A673 (cell line): ENCODE data around the gene GGN. TPM values are rescaled to one million over a fixed set of nuclear protein-coding genes. Genes with fewer than 3 reads are reported as not detected.
A peak's percentile ranks its signal among the peaks of the same experiment; 100 is the strongest.

Experiments
- BruUV-seq: library from RNA; stranded (reverse); fragments of 400-500 nt; replicated peaks from 2 replicates; lab custom pipeline; 2021; lab: Mats Ljungman, UMichigan
- CTCF ChIA-PET: fragments of 300-600 bp; sonication (Branson Sonifier 250); formaldehyde crosslinking; loops from one replicate; lab custom pipeline; 2022; ENCODE audit warnings: antibody characterized with exemption; lab: Charles Lee
- POLR2A ChIA-PET: fragments of 300-600 bp; sonication (Branson Sonifier 250); formaldehyde crosslinking; loops from one replicate; lab custom pipeline; 2022; ENCODE audit warnings: antibody characterized with exemption; ENCODE audit not compliant: low non-redundant PET; lab: Charles Lee
- DNase-seq: peaks from one replicate; pipeline ENCODE4 v3.0.0-alpha.2; 2015; ENCODE audit warnings: low spot score
- H3K27ac ChIP-seq: fragments of 200-600 bp; sonication (generic); 2 replicates; pipeline ENCODE4 v1.5.1; 2016; ENCODE audit warnings: mixed run types, low read depth, mild to moderate bottlenecking, mixed read lengths, antibody characterized with exemption, low read length; ENCODE audit not compliant: poor library complexity, severe bottlenecking
- H3K27me3 ChIP-seq: fragments of 200-600 bp; sonication (generic); replicated peaks from 2 replicates; pipeline ENCODE4 v1.6.1; 2017; ENCODE audit warnings: mixed run types, low read depth, mild to moderate bottlenecking, mixed read lengths, antibody characterized with exemption, low read length; ENCODE audit not compliant: insufficient read depth, poor library complexity
- H3K36me3 ChIP-seq: fragments of 200-600 bp; sonication (generic); 2 replicates; pipeline ENCODE4 v1.6.1; 2016; ENCODE audit warnings: mixed run types, mild to moderate bottlenecking, mixed read lengths, antibody characterized with exemption, low read length; ENCODE audit not compliant: insufficient read depth, poor library complexity, severe bottlenecking
- H3K4me1 ChIP-seq: fragments of 200-600 bp; sonication (generic); 2 replicates; pipeline ENCODE4 v1.6.1; 2017; ENCODE audit warnings: mixed run types, mild to moderate bottlenecking, mixed read lengths, antibody characterized with exemption, low read length; ENCODE audit not compliant: insufficient read depth, poor library complexity, severe bottlenecking
- H3K4me3 ChIP-seq: fragments of 200-600 bp; sonication (generic); 2 replicates; pipeline ENCODE4 v1.5.1; 2016; ENCODE audit warnings: low read depth, mixed run types, mild to moderate bottlenecking, mixed read lengths, low read length; ENCODE audit not compliant: poor library complexity, severe bottlenecking
- H3K9me3 ChIP-seq: fragments of 200-600 bp; sonication (generic); 2 replicates; pipeline ENCODE4 v1.6.1; 2016; ENCODE audit warnings: mixed run types, low read depth, mild to moderate bottlenecking, mixed read lengths, antibody characterized with exemption, low read length; ENCODE audit not compliant: poor library complexity, severe bottlenecking
- EZH2 ChIP-seq: fragments of 200-600 bp; sonication (generic); IDR thresholded peaks from 2 replicates; pipeline ENCODE4 v1.6.1; 2017; ENCODE audit warnings: borderline replicate concordance, low read depth, mild to moderate bottlenecking, mixed read lengths, antibody characterized with exemption, low read length; ENCODE audit not compliant: poor library complexity, severe bottlenecking
- intact Hi-C: fragments of 100-400 bp; cut with micrococcal nuclease; formaldehyde crosslinking; loops from one replicate; pipeline ENCODE4 v1.10.0; 2022; ENCODE audit not compliant: unreplicated experiment
- total RNA-seq: library from RNA; stranded (reverse); gene quantifications from 2 replicates; pipeline ENCODE4 v1.2.3, GENCODE V29; 2021
- TF ChIP-seq, protein P1 (sequence below): fragments of 300-800, 200-600 bp; sonication (generic); conservative IDR thresholded peaks from 2 replicates; pipeline ENCODE4 v1.5.1; 2017; ENCODE audit warnings: low read depth, mild to moderate bottlenecking, antibody characterized with exemption, low read length, moderate library complexity, mixed read lengths

GGN gene
- total RNA-seq, 1 experiment from 2014 or later: 1.3 TPM

DNA sequence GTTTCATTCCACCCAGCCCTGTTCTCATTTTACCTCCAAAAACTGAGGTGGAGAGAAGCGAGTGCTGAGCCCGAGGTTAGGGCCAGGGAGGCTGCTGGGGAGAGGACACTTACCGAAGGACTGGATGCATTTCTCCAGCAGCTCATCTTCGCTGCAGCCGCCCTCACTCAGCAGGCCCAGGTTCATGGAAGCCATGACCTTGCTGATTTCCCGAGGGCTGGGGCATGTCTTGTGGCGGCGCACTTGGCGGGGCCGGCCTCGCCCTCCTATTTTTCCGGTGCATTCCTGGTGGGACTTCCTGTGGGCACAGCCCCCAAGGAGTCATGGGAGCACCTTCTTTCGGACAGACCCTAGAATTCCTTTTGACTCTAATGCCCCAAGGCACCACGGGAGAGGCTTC, 34.0 kb upstream of the GGN start:
- no TSS peak for BruUV-seq
- H3K4me3 ChIP-seq: no peak overlapping the region
- no peak overlapping the region for H3K27ac ChIP-seq
- ChIA-PET POLR2A (interaction anchor here (0.7 kb wide), 1 partner anchor 98 kb away, joined by 3 read pairs; no protein-coding TSS in a partner anchor), CTCF (no interaction called here)
- H3K9me3 ChIP-seq: no peaks in the 10 kb centered on the region
- intact Hi-C loops: no loop called here
- DNase-seq: no peak
- H3K4me1 ChIP-seq: no peaks in the 10 kb centered on the region
- no peaks in the 10 kb centered on the region for H3K36me3 ChIP-seq
- TF ChIP-seq, protein P1, sequence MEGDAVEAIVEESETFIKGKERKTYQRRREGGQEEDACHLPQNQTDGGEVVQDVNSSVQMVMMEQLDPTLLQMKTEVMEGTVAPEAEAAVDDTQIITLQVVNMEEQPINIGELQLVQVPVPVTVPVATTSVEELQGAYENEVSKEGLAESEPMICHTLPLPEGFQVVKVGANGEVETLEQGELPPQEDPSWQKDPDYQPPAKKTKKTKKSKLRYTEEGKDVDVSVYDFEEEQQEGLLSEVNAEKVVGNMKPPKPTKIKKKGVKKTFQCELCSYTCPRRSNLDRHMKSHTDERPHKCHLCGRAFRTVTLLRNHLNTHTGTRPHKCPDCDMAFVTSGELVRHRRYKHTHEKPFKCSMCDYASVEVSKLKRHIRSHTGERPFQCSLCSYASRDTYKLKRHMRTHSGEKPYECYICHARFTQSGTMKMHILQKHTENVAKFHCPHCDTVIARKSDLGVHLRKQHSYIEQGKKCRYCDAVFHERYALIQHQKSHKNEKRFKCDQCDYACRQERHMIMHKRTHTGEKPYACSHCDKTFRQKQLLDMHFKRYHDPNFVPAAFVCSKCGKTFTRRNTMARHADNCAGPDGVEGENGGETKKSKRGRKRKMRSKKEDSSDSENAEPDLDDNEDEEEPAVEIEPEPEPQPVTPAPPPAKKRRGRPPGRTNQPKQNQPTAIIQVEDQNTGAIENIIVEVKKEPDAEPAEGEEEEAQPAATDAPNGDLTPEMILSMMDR: no peak
- no peak for TF ChIP-seq EZH2
- H3K27me3 ChIP-seq: no peaks in the 10 kb centered on the region

DNA sequence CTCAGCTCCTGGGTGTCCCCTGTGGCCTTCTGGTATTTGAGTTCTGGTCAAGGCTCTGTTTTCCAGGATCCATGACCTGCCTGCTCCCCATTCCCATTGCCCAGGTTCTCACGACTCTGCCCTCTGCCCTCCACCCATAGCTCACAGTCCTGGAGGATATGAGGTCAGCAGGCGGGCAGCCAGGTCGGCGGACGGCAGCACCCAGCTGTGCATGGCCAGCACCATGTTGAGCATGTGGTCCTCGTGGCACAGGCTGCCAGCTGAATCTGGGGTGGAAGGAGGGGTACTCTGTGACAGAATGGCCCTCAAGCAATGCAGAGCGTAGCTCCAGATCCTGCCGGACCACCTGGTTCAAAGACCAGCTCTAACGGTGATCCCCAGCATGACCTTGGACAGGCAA, 33.1 kb upstream of the GGN start:
- TF ChIP-seq, protein P1: no peak
- TF ChIP-seq EZH2: no peak
- DNase-seq: no peak
- H3K4me1 ChIP-seq: no peaks in the 10 kb centered on the region
- intact Hi-C loops: no loop called here
- POLR2A ChIA-PET: interaction anchor here (0.6 to 0.7 kb wide), 2 partner anchors 99 to 153 kb away, joined by 3 read pairs; no protein-coding TSS in a partner anchor
- H3K36me3 ChIP-seq: no peaks in the 10 kb centered on the region
- H3K27me3 ChIP-seq: no peaks in the 10 kb centered on the region
- H3K9me3 ChIP-seq: no peaks in the 10 kb centered on the region
- H3K27ac ChIP-seq: no peak overlapping the region
- no peak overlapping the region for H3K4me3 ChIP-seq
- no TSS peak for BruUV-seq
- CTCF ChIA-PET: interaction anchor here (0.5 kb wide), 1 partner anchor 408 kb away, joined by 5 read pairs; no protein-coding TSS in a partner anchor

DNA sequence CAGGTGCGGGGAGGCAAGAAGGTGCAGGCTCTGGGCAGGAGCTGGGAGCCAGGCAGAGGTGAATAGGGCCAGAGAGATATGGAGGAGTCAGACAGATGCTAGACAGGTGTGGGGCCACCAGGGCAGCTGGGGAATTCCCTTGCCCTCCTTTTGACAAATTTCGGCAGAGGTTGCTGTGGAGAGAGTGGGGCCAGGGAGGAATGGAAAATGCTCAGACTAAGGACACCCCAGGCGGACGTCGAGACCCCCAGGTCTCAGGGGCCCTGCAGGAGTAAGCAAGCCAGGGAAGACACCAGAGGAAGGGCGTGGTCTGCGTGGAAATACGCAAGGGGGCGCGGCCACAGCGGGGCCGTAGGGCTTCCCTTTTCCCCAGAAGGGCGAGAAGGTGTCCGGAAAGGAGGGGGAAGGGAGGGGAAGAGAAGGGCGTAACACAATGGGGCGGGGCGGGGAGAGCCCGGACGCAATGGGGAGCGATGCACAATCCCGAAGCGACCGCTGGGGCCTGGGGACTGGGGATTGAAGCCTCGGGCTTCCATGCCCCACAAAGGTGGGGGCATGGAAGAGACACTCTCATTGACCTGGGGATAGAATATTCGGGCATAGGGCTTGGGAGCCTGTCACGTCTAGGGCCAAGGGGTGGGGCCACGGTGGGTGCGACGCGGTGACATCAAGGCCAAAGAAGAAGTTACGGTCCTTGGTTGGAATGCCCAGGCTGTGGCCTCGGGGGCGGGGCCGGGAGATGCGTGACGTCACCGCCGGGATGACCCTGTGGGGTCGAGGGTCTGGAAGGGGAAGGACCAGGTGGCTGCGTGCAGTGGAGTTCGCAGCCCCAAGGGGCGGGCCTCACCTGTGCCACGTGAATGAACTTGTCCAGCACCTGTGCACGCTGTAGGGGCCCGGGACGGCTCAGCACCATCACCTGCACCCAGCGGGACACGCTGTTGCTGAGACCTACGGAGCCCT, 30.0 kb upstream of the GGN start:
- TF ChIP-seq, protein P1: no peak
- no peak for TF ChIP-seq EZH2
- Histone ChIP-seq H3K27me3 (no peaks in the 10 kb centered on the region), H3K36me3 (no peaks in the 10 kb centered on the region), H3K4me3 (peak overlapping the region; percentile 39), H3K9me3 (no peaks in the 10 kb centered on the region), H3K27ac (no peak overlapping the region), H3K4me1 (no peaks in the 10 kb centered on the region)
- ChIA-PET CTCF (no interaction called here), POLR2A (no interaction called here)
- DNase-seq: peak; percentile 62
- no TSS peak for BruUV-seq
- intact Hi-C loops: no loop called here
